SK-N-SH treated with all-trans-retinoic acid at 6 μM for 48 hours (cell line): ENCODE results near the gene PARP1.

Source experiments
- ATAC-seq: fragments of 200-7000 bp; cut with Tn5 transposase; 3 replicates; pipeline ENCODE4 v1.9.1; 2020; ENCODE audit warnings: mild to moderate bottlenecking, moderate library complexity
- ARNTL ChIP-seq: fragments of 450-650 bp; formaldehyde crosslinking; IDR thresholded peaks from 2 replicates; pipeline ENCODE4 v1.5.0; 2020; ENCODE audit warnings: low read depth, mild to moderate bottlenecking, moderate library complexity, borderline replicate concordance
- ESRRG ChIP-seq: fragments of 250-450 bp; sonication (Bioruptor Pico); IDR thresholded peaks from 2 replicates; pipeline ENCODE4 v1.6.1; 2021; ENCODE audit warnings: mild to moderate bottlenecking
- GLIS3 ChIP-seq: fragments of 250-450 bp; sonication (Bioruptor Pico); IDR thresholded peaks from 2 replicates; pipeline ENCODE4 v1.5.0; 2020; ENCODE audit warnings: mild to moderate bottlenecking, moderate library complexity
- OSR1 ChIP-seq: fragments of 250-450 bp; sonication (Bioruptor Pico); IDR thresholded peaks from 2 replicates; pipeline ENCODE4 v1.8.0; 2022; ENCODE audit warnings: moderate library complexity, mild to moderate bottlenecking, inconsistent platforms
- PPARA ChIP-seq: fragments of 250-450 bp; sonication (Bioruptor Pico); IDR thresholded peaks from 2 replicates; pipeline ENCODE4 v1.5.0; 2020; ENCODE audit warnings: mild to moderate bottlenecking, borderline replicate concordance
- RARB ChIP-seq: fragments of 250-450 bp; sonication (Bioruptor Pico); IDR thresholded peaks from 2 replicates; pipeline ENCODE4 v1.8.0; 2021; ENCODE audit warnings: mild to moderate bottlenecking, moderate library complexity
- SNAI2 ChIP-seq: fragments of 250-450 bp; sonication (Bioruptor Pico); IDR thresholded peaks from 2 replicates; pipeline ENCODE4 v1.5.0; 2020; ENCODE audit warnings: mild to moderate bottlenecking, moderate library complexity
- TCF4 ChIP-seq: fragments of 250-450 bp; sonication (Bioruptor Pico); IDR thresholded peaks from 2 replicates; pipeline ENCODE4 v1.8.0; 2021; ENCODE audit warnings: mild to moderate bottlenecking, moderate library complexity, borderline replicate concordance
- TOX ChIP-seq: fragments of 250-450 bp; sonication (Bioruptor Pico); IDR thresholded peaks from 2 replicates; pipeline ENCODE4 v1.8.0; 2021; ENCODE audit warnings: mild to moderate bottlenecking, moderate library complexity, borderline replicate concordance
- ZC3H10 ChIP-seq: fragments of 250-450 bp; sonication (Bioruptor Pico); IDR thresholded peaks from 2 replicates; pipeline ENCODE4 v1.5.1; 2021; ENCODE audit warnings: mild to moderate bottlenecking, moderate library complexity
- ZFP3 ChIP-seq: fragments of 250-450 bp; sonication (Bioruptor Pico); IDR thresholded peaks from 2 replicates; pipeline ENCODE4 v1.5.0; 2020; ENCODE audit warnings: mild to moderate bottlenecking, moderate library complexity
- ZFP30 ChIP-seq: fragments of 450-650 bp; formaldehyde crosslinking; IDR thresholded peaks from 2 replicates; pipeline ENCODE4 v1.5.0; 2022; ENCODE audit warnings: mild to moderate bottlenecking, moderate library complexity
- ZNF565 ChIP-seq: fragments of 450-650 bp; formaldehyde crosslinking; conservative IDR thresholded peaks from 2 replicates; pipeline ENCODE4 v1.5.0; 2020; ENCODE audit warnings: low read depth, mild to moderate bottlenecking, moderate library complexity
- ZNF70 ChIP-seq: fragments of 450-650 bp; formaldehyde crosslinking; IDR thresholded peaks from 2 replicates; pipeline ENCODE4 v1.5.0; 2020; ENCODE audit warnings: mild to moderate bottlenecking, moderate library complexity
- ZNF8 ChIP-seq: fragments of 450-650 bp; formaldehyde crosslinking; IDR thresholded peaks from 2 replicates; pipeline ENCODE4 v1.5.0; 2020; ENCODE audit warnings: mild to moderate bottlenecking, moderate library complexity
- TF ChIP-seq, protein P1 (sequence below): fragments of 250-450 bp; sonication (Bioruptor Pico); IDR thresholded peaks from 2 replicates; pipeline ENCODE4 v1.5.0; 2020; ENCODE audit warnings: mild to moderate bottlenecking, moderate library complexity
- TF ChIP-seq, protein P2 (sequence below): fragments of 250-450 bp; sonication (Bioruptor Pico); IDR thresholded peaks from 2 replicates; pipeline ENCODE4 v1.8.0; 2021; ENCODE audit warnings: low read depth, mild to moderate bottlenecking, moderate library complexity, borderline replicate concordance
- TF ChIP-seq, protein P3 (sequence below): fragments of 250-450 bp; sonication (Bioruptor Pico); IDR thresholded peaks from 2 replicates; pipeline ENCODE4 v1.8.0; 2020; ENCODE audit warnings: mild to moderate bottlenecking, moderate library complexity, borderline replicate concordance
- TF ChIP-seq, protein P4 (sequence below): fragments of 250-450 bp; sonication (Bioruptor Pico); IDR thresholded peaks from 2 replicates; pipeline ENCODE4 v1.5.1; 2021; ENCODE audit warnings: mild to moderate bottlenecking, moderate library complexity

PARP1 gene

DNA sequence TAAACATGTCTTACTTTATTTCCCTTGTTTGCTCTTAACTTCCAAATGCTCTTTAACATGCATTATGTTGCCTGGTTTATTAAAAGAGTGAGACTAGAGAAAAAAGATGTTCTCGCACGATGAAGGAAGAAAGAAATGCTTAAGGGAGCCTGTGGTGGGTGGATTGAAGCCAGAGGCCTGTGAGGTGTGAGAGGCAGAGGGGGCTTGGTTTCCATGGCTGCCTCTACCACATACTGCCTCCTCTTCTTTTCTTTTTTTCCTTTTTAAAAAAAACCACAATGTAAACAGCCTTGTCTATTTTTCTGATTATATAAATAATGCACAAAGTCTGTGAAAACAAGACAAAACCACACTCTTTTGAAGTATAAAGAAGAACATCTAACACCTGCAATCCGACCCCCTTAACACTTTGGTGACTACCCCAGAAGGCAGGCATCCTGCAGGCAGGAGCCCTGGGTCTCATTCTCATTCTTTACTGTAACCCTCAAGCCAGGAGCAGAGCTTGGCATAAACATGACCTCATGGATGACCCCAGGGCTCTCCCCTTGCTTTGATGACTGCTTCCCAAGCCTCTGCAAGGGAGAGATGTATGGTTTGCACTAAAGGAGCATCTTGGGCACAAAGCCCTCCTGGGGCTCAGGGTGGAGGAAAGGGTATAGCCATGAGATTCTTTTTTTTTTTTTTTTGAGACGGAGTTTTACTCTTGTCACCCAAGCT is 10.1 kb upstream of the PARP1 start:
- no peak for ATAC-seq
- TF ChIP-seq ZFP3 (CRISPR knock-in tag) (no peak), ZNF8 (CRISPR knock-in tag) (no peak), TCF4 (CRISPR knock-in tag) (no peak), ZC3H10 (CRISPR knock-in tag) (no peak), PPARA (no peak), ARNTL (no peak)
- TF ChIP-seq, protein P1, sequence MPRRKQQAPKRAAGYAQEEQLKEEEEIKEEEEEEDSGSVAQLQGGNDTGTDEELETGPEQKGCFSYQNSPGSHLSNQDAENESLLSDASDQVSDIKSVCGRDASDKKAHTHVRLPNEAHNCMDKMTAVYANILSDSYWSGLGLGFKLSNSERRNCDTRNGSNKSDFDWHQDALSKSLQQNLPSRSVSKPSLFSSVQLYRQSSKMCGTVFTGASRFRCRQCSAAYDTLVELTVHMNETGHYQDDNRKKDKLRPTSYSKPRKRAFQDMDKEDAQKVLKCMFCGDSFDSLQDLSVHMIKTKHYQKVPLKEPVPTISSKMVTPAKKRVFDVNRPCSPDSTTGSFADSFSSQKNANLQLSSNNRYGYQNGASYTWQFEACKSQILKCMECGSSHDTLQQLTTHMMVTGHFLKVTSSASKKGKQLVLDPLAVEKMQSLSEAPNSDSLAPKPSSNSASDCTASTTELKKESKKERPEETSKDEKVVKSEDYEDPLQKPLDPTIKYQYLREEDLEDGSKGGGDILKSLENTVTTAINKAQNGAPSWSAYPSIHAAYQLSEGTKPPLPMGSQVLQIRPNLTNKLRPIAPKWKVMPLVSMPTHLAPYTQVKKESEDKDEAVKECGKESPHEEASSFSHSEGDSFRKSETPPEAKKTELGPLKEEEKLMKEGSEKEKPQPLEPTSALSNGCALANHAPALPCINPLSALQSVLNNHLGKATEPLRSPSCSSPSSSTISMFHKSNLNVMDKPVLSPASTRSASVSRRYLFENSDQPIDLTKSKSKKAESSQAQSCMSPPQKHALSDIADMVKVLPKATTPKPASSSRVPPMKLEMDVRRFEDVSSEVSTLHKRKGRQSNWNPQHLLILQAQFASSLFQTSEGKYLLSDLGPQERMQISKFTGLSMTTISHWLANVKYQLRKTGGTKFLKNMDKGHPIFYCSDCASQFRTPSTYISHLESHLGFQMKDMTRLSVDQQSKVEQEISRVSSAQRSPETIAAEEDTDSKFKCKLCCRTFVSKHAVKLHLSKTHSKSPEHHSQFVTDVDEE (CRISPR knock-in tag) = no peak
- TF ChIP-seq, protein P2, sequence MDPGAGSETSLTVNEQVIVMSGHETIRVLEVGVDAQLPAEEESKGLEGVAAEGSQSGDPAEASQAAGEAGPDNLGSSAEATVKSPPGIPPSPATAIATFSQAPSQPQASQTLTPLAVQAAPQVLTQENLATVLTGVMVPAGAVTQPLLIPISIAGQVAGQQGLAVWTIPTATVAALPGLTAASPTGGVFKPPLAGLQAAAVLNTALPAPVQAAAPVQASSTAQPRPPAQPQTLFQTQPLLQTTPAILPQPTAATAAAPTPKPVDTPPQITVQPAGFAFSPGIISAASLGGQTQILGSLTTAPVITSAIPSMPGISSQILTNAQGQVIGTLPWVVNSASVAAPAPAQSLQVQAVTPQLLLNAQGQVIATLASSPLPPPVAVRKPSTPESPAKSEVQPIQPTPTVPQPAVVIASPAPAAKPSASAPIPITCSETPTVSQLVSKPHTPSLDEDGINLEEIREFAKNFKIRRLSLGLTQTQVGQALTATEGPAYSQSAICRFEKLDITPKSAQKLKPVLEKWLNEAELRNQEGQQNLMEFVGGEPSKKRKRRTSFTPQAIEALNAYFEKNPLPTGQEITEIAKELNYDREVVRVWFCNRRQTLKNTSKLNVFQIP (CRISPR knock-in tag) = no peak

DNA sequence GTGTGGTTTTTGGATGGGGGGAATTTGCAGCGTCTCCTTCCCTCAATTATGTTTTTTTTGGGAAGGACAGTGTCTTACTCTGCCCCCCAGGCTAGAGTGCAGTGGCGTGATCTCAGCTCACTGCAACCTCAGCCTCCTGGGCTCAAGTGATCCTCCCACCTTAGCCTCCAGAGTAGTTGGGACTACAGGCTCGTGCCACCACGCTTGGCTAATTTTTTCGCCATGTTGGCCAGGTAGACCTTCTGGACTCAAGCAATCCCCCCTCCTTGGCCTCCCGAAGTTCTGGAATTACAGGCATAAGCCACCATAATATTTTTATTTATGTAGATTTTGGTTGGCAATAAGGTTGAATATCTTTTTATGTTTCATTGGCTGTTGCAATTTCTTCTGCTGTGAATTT is 9.5 kb upstream of the PARP1 start:
- ATAC-seq = no peak
- TF ChIP-seq, protein P2 (CRISPR knock-in tag) = no peak
- no peak for TF ChIP-seq ZC3H10 (CRISPR knock-in tag)
- no peak for TF ChIP-seq ESRRG (CRISPR knock-in tag)
- TF ChIP-seq, protein P1 (CRISPR knock-in tag) = no peak
- no peak for TF ChIP-seq ARNTL
- TF ChIP-seq, protein P3, sequence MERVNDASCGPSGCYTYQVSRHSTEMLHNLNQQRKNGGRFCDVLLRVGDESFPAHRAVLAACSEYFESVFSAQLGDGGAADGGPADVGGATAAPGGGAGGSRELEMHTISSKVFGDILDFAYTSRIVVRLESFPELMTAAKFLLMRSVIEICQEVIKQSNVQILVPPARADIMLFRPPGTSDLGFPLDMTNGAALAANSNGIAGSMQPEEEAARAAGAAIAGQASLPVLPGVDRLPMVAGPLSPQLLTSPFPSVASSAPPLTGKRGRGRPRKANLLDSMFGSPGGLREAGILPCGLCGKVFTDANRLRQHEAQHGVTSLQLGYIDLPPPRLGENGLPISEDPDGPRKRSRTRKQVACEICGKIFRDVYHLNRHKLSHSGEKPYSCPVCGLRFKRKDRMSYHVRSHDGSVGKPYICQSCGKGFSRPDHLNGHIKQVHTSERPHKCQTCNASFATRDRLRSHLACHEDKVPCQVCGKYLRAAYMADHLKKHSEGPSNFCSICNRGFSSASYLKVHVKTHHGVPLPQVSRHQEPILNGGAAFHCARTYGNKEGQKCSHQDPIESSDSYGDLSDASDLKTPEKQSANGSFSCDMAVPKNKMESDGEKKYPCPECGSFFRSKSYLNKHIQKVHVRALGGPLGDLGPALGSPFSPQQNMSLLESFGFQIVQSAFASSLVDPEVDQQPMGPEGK = no peak
- no peak for TF ChIP-seq RARB (CRISPR knock-in tag)
- no peak for TF ChIP-seq ZNF70 (CRISPR knock-in tag)
- TF ChIP-seq OSR1 (CRISPR knock-in tag) = no peak
- no peak for TF ChIP-seq ZNF565 (CRISPR knock-in tag)
- no peak for TF ChIP-seq GLIS3 (CRISPR knock-in tag)
- no peak for TF ChIP-seq SNAI2 (CRISPR knock-in tag)
- no peak for TF ChIP-seq ZFP30 (CRISPR knock-in tag)
- TF ChIP-seq, protein P4, sequence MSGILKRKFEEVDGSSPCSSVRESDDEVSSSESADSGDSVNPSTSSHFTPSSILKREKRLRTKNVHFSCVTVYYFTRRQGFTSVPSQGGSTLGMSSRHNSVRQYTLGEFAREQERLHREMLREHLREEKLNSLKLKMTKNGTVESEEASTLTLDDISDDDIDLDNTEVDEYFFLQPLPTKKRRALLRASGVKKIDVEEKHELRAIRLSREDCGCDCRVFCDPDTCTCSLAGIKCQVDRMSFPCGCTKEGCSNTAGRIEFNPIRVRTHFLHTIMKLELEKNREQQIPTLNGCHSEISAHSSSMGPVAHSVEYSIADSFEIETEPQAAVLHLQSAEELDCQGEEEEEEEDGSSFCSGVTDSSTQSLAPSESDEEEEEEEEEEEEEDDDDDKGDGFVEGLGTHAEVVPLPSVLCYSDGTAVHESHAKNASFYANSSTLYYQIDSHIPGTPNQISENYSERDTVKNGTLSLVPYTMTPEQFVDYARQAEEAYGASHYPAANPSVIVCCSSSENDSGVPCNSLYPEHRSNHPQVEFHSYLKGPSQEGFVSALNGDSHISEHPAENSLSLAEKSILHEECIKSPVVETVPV = no peak
- TF ChIP-seq TOX (CRISPR knock-in tag) = no peak
- TF ChIP-seq, all 23 proteins: peak for 0
